Measurements from ENCODE around the gene XPC. TPM values are rescaled to one million over a fixed set of nuclear protein-coding genes. Genes with fewer than 3 reads are reported as not detected.

The XPC gene
- total and polyA plus RNA-seq, 2 of the 8 experiments (the other 6 are each of a cell fraction or from before 2014, with no cell fraction given) = 8.8 to 27.3 TPM

DNA sequence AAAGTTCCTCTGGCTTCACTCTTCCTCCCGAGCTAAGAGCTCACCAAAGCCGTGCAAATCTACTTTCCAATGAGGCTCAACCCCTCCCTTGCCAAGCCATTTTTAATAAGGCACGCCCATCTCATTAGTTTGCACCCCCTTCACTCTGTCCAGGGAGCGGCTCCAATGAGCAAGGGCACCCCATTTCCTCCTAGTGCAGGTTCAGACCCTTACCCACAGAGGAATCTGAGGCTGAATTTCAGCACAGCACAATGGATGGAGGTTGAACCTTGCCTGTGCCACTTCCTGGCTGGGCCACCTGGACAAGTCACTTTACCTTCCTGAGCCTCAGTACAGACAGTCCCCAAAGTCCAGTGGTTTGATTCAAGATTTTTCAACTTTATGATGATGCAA lies 25.4 kb downstream of the XPC start:
- H2BK5ac ChIP-seq (ENCODE audit: low read depth, low read length) = no peak overlapping the region
- H3K23ac ChIP-seq (ENCODE audit: insufficient read length) = no peak overlapping the region
- no peak overlapping the region for H3K18ac ChIP-seq (ENCODE audit: extremely low read depth, low read length)
- H3K56ac ChIP-seq (replicated peaks; ENCODE audit: insufficient read length, low read depth, low read length) = no peak overlapping the region
- H3K79me2 ChIP-seq (ENCODE audit: control insufficient read depth in 1 of 2, insufficient read depth in 2 of 2, low read length in 2 of 2) = no peaks in the 10 kb centered on the region
- no peak overlapping the region for H2AFZ ChIP-seq (ENCODE audit: low read length)
- ChIA-PET CTCF (ENCODE audit: partially characterized antibody) (interaction anchor here (0.6 to 3.1 kb wide), 14 partner anchors 8 to 256 kb away, joined by 3 to 14 read pairs (median 5); partner anchors contain the start of genes CHCHD4 and TMEM43), POLR2A (ENCODE audit: partially characterized antibody) (interaction anchor here (1.0 to 1.4 kb wide), 4 partner anchors 18 to 256 kb away, joined by 3 to 4 read pairs (median 3); partner anchors contain the start of genes LSM3 and XPC)
- H3K14ac ChIP-seq (ENCODE audit: insufficient read length) = no peak overlapping the region
- H3K27ac ChIP-seq (ENCODE audit: low read depth, low read length) = no peak overlapping the region
- H3K27me3 ChIP-seq (replicated peaks in 1 of 4; ENCODE audit: control insufficient read depth in 3 of 4, extremely low read depth in 1 of 4, insufficient read depth in 3 of 4, low read length in 3 of 4) = no peaks in the 10 kb centered on the region
- no peak overlapping the region for H4K91ac ChIP-seq (replicated peaks; ENCODE audit: insufficient read length, low read length)
- H2BK15ac ChIP-seq (ENCODE audit: low read length) = no peak overlapping the region
- H2AK5ac ChIP-seq (ENCODE audit: low read depth, low read length) = no peak overlapping the region
- H3K79me1 ChIP-seq (ENCODE audit: low read depth, low read length) = no peaks in the 10 kb centered on the region
- DNase-seq (ENCODE audit: low read depth in 1 of 2, low spot score in 2 of 2) (no peak), FAIRE-seq (no peak)
- no peak overlapping the region for H3K4me2 ChIP-seq (ENCODE audit: insufficient read depth in 1 of 2, low read depth in 2 of 2, low read length in 2 of 2)
- no peak overlapping the region for H2BK120ac ChIP-seq (replicated peaks; ENCODE audit: low read depth, low read length)
- H2BK12ac ChIP-seq (ENCODE audit: low read depth, low read length) = no peak overlapping the region
- no peak overlapping the region for H3K4ac ChIP-seq (replicated peaks; ENCODE audit: insufficient read length, low read depth, low read length)
- no peak overlapping the region for H4K5ac ChIP-seq (ENCODE audit: insufficient read length, low read depth, low read length)
- peaks cover 4 to 7% of the 10 kb centered on the region in 2 experiments for H4K20me1 ChIP-seq (replicated peaks in 1 of 2; ENCODE audit: control insufficient read depth in 1 of 2, insufficient read depth in 2 of 2, low read length in 2 of 2)
- H2BK20ac ChIP-seq (ENCODE audit: low read length) = no peak overlapping the region
- no peaks in the 10 kb centered on the region; the same call in 1 of the 2 replicates for H3K23me2 ChIP-seq (ENCODE audit: low read depth, low read length)
- TF ChIP-seq HDAC6 (IDR thresholded peaks at IDR 0.05; ENCODE audit: low read depth, low read length) (no peak), TEAD4 (IDR thresholded peaks at IDR 0.05; ENCODE audit: low read depth, low read length) (no peak)
- H3K9ac ChIP-seq (replicated peaks in 1 of 4; ENCODE audit: extremely low read depth in 1 of 4, low read depth in 3 of 4, low read length in 3 of 4) = no peak overlapping the region
- H3K36me3 ChIP-seq (ENCODE audit: control insufficient read depth in 2 of 4, insufficient read depth in 4 of 4, low read length in 3 of 4) = peaks cover 0 to 21% (median 11%) of the 10 kb centered on the region in 4 experiments; a peak in 6 of 8 replicates
- no peak overlapping the region for H3K4me3 ChIP-seq (ENCODE audit: extremely low read depth in 1 of 4, insufficient read depth in 2 of 4, low read depth in 3 of 4, low read length in 4 of 4)
- no peaks in the 10 kb centered on the region for H3K9me3 ChIP-seq (ENCODE audit: insufficient read depth in 2 of 2, low read depth in 1 of 2, low read length in 1 of 2)
- H4K8ac ChIP-seq (ENCODE audit: extremely low read depth, insufficient read depth, low read length) = no peak overlapping the region
- 63% methylated on average over 4 of the region's 4 CpGs; no CpG with 5 or more reads in 1 of the 2 experiments for WGBS, 2 experiments (ENCODE audit: extremely low coverage in 1 of 2, insufficient coverage in 1 of 2, insufficient read length in 1 of 2, insufficient replicate concordance in 2 of 2, low coverage in 1 of 2, low lambda C conversion rate in 2 of 2, missing lambda C conversion rate in 1 of 2)
- peaks cover 0 to 9% (median 7%) of the 10 kb centered on the region in 4 experiments; a peak in 6 of 7 replicates for H3K4me1 ChIP-seq (replicated peaks in 1 of 4; ENCODE audit: control insufficient read depth in 3 of 4, insufficient read depth in 4 of 4, low read length in 3 of 4)

Data from H1 (cell line).